HG02852 (cell line): Measurements from ENCODE around the gene LSP1.

Experiments
- ATAC-seq: cut with Tn5 transposase; IDR thresholded peaks from one replicate; pipeline ENCODE4 v1.9.1; 2021; ENCODE audit warnings: mild to moderate bottlenecking, moderate library complexity; ENCODE audit not compliant: unreplicated experiment

Gene LSP1

DNA sequence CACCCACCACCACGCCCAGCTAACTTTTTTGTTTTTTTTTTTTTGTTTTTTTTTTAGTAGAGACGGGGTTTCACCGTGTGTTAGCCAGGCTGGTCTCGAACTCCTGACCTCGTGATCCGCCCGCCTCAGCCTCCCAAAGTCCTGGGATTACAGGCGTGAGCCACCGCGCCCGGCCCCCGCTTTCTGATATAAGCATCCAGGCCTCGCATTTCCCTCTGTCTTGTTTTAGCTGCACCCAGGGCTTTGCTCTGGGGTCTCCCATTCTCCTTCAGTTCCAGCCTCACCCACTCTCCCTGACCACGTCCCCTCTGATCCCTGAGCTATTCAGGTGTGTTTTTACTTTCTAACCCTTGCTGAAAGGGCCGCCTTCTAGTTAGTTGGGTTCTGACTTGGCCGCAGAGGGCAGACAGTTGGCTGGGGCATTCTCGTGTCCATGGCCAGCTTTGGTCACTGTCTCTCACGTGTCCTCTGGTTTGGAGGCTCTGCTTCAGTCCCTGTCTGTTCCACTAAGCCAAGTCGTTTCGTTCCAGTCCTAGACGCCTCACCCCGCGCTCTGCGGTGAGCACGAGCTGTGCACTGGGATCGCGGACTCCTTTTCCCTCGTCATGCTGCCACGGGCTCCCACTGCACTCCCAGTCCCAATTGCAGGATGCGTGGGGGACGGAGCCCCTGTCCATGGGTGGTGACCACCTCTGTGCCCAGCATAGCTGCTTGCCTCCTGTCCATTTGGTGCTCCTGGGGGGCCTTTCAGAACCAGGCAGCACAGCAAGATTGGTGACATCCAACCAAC is 60.6 kb downstream of the LSP1 start:
- ATAC-seq: no peak

DNA sequence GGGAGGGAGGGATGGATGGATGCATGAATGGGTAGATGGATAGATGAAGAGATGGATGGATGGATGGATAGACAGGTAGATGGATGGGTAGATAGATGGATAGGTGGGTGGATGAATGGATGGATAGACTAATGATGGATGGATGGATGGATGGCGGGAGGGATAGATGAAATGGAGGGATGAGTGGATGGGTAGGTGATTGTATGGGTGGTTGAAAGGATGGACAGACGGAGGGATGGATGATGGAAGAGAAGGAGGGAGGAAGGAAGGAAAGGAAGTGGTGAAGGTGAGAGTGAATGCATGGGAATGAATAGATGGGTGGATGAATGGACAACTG is 62.9 kb downstream of the LSP1 start:
- ATAC-seq: no peak

- ATAC-seq: no peak
Observed at GRCh38 chr11:1916132-1916985, 63.5 kb downstream of the LSP1 start.

DNA sequence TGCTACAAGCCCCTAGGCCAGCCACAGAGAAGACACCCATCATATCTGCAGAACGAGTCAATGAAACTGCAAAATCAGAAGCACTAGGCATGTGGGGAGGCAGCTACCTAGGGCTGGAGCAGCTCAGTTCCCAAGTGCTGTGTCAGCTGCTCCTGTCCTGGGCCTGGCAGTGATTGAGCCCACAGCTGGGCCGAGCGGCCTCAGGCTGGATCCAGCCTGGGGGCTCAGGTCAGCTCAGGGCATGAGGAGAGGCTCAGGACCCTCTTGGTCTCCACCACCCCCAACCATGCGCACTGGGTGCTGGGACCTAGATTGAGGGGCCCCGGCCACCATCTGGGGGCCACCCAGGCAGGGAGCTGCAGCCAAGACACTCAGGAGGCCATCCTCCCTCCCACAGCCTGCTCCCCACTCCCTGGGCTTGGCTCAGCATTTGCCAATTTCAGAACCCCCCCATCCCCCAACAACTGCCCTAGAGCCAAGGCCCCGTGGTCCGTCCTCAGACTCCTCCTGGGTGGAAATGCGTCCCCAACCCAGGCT is 64.2 kb downstream of the LSP1 start:
- no peak for ATAC-seq

- no peak for ATAC-seq
Observed at GRCh38 chr11:1917523-1918435, 64.9 kb downstream of the LSP1 start.

GRCh38 chr11:1918436-1919315 is 65.8 kb downstream of the LSP1 start:
- ATAC-seq: no peak

DNA sequence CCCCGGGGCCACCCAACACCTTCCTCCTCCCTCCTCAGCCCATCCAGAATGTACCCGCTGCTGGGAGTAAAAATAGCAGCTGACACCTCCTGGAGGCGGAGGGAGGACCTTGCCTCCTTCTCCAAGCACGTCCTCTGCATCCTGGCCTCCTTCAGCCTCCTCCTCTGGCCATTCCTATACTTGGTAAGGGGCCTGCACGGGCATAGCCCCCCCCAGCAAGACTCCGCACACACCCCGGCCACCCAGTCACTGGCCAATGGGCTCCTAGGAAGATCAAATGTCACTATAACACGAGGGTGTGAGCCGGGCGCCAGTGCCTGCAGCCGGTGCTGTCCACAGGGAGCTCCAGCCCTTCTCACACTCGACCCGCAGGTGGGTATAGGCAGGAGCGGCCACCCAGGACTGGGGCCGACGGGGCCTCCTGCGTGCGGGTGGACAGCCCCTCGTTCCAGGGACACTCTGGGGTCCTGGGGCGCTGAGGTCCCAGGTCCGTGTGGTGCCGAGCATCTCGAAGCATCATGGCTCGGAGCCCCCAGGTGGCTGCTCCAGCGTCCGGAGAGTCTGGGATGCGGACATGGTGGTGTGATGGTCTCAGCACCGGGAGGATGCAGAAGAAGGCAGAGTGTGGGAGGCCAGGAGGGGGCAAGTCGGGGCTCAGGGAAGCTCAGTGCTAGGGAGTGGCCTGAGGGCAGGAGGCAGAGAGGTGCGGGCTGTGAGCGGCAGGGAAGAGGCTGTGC is 66.7 kb downstream of the LSP1 start, which contains the start of gene TNNT3:
Gene TNNT3 (plus strand): TSS at position 313 of the 737 bp plus-strand sequence. CDS start 3,172 bp downstream, outside the sequence.
- no peak for ATAC-seq

- no peak for ATAC-seq
Observed at GRCh38 chr11:1920128-1920908, 67.4 kb downstream of the LSP1 start.

- no peak for ATAC-seq
Observed at GRCh38 chr11:1920909-1921573, 68.2 kb downstream of the LSP1 start.

- ATAC-seq: no peak
Observed at GRCh38 chr11:1921574-1922141, 68.8 kb downstream of the LSP1 start.

DNA sequence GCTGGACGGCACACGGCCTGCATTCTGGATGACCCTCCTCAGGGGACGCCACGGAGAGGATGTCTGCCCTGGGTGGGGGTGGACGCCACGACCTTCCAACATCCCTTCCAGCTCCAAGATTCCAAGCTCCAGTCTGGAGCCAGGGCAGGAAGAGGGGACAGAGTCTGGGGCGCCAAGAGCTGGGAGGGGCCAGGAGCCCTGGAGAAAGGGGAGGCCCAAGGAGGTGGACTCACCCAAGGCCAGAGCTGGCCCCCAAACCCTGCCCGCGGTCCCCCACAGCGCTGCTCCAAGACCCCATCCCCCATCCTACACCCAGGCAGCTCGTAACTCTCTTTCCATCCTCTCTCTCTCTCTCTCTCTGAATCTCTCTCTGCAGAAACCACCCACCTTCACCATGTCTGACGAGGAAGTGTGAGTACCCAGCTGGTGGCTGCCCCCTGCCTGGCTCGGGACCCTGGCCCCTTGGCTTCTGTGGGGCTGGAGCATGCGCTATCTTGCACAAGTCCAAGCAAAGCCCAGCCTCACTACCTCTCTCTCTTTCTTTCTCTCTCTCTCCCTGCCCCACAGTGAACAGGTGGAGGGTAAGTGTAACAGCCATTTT is 69.7 kb downstream of the LSP1 start:
- ATAC-seq: no peak

DNA sequence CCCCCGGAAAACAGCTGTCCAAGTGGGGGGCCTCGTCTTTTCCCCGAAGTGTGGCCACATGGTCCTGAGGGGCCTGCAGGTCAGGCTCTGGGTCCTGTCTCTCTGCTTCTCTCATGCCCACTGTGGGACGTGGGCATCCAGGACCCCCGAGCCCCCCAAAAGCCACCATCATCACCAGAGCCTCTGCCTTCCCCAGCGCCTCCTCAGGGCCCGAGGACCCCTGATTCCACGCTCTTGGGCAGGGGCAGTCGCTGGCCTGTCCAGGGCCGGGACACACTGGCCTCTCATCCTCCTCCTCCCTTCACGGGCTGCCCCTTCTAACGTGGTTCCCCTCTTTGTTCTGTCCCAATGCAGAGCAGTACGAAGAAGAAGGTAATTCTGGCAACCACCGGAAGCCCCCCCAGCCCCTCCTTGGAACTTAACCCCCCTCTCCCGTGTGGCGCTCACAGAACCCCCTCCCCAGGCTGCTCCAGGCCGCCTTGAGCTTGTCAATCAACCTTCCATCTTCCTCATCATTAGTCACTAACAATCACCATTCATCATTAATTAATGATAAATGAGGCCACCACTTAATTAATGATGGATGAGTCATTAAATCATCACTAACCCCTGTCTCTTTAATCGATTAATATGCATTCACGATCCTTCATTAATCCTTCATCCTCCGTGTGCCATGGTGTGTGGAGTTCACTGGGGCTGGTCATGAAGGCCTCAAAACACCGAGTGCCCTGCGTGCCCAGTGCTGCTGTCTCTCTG is 70.5 kb downstream of the LSP1 start:
- ATAC-seq: no peak

- no peak for ATAC-seq
Observed at GRCh38 chr11:1924181-1924580, 71.3 kb downstream of the LSP1 start.

GRCh38 chr11:1924646-1925372 is 71.9 kb downstream of the LSP1 start:
- no peak for ATAC-seq

DNA sequence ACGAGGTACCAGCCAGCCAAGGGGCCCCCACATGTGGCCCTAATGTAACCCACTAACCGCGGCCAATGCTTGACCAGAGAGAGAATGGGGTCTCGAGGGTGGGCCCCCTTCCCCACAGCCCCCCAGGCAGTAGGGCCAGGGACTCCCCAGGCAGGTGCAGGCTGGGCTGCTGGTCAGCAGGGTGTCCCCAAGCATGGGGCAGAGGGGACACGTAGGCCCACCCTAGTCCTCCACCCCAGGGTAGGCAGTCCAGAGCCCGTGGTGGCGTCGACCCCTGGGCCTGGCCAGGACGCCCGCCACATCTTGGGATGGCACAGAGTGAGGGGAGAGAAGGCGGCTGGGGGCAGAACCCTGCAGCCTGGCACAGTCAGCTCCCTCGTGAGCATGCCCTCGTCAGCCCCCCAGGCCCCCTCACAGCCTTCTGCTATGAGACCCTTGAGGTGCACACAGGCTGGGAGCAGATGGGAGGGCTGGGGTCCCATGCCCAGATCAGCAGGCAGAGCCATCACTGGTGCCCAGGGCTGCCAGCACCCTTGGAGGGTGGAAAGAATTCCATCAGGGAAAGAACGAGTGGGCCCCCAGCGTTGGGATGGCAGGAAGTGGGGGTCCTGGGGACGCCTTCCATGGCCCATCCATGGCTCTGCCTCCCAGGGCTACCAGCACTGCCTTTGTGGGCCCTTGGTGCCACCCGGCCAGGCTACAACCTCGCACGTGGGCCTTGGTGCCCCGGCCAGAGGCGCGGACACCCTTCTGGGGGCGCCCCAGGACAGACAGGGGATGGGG is 72.7 kb downstream of the LSP1 start:
- ATAC-seq: no peak
